HG02943 (cell line): Measurements from ENCODE around the gene DDX28.
"Not testable (repeated sequence)": the region's sequence is repeated elsewhere in the genome, so short reads cannot be mapped to it uniquely, and the experiment has no call there.

Experiments
- ATAC-seq: cut with Tn5 transposase; IDR thresholded peaks from one replicate; pipeline ENCODE4 v1.9.1; 2021; ENCODE audit warnings: mild to moderate bottlenecking, low read depth, moderate library complexity; ENCODE audit not compliant: unreplicated experiment

The DDX28 gene

DNA sequence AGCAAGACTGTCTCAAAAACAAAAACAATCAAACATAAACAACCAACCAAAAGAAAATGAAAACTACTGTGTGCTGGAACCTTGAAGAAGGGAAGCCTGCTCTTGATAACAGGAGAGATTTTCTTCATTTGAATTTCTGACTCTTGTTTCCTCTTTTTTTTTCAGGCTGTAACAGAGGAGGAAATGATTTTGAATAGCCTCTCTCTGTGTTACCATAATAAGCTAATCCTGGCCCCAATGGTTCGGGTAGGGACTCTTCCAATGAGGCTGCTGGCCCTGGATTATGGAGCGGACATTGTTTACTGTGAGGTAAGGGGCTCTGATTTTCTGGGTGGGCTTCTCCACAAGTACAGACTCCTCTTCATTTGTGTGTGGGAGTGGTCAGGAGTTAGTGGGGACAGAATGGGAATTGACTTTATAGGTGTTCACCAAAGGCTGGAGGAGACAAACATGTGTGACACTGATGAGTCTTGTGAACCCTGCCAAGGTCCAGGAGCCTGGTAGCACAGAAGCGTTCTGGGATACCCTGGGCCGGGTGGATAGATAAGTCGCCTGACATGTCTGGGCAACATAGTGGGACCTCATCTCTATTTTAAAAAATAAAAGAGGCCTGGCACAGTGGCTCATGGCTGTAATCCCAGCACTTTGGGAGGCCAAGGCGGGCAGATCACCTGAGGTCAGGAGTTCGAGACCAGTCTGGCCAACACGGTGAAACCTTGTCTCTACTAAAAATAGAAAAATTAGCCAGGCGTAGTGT is 15.0 kb upstream of the DDX28 start:
- ATAC-seq: no peak

DNA sequence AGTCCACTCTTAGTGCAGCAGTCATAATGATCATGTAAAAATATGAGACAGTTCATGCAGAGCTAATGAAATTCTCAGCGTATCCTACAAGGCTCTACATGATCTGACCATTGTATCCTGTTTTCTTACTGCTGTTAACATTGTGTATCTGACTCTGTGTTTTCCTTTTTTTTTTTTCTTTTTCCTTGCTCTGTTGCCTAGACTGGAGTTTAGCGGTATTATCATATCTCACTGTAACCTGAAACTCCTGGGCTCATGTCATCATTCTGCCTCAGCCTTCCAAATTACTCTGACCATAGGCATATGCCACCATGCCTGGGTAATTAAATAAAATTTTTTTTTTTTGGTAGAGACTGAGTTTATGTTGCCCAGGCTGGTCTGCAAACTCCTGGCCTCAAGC is 12.2 kb upstream of the DDX28 start:
- no peak for ATAC-seq

- no peak for ATAC-seq
Measured at GRCh38 chr16:68033101-68033500, 10.1 kb upstream of the DDX28 start.

DNA sequence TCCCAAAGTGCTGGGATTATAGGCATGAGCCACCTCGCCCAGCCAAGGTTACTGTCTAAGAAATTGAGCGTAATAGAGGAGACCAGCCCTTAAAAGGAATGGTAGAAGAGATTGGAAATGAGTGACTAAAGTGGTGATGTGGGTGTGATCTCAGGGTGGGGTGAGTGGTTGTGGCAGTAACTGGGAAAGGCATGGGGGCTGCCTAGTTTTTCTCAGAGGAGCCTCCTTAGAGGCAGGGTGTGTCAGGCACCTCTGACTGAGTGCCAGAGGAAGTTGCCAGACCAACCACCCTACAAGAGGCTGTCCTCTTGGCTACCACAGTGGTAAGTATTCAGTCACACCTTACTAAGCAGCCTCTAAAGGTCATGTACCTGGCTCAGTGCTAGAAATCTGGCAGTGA is 8.9 kb upstream of the DDX28 start:
- ATAC-seq: no peak

DNA sequence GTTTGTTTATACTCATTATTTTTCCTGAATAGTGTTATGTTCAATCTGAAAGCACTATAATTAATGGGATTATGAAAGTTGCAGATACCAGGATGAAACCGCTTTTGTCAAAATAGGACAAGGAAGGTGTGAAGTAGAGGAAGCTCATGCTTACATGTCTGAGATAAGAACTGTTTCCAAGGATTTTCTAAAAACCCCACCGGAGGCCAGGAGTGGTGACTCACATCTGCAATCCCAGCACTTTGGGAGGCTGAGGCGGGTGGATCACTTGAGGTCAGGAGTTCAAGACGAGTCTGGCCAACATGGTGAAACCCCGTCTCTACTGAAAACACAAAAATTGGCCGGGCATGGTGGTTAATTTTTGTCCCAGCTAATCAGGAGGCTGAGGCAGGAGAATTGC is 7.1 kb upstream of the DDX28 start:
- ATAC-seq: not testable (repeated sequence)

DNA sequence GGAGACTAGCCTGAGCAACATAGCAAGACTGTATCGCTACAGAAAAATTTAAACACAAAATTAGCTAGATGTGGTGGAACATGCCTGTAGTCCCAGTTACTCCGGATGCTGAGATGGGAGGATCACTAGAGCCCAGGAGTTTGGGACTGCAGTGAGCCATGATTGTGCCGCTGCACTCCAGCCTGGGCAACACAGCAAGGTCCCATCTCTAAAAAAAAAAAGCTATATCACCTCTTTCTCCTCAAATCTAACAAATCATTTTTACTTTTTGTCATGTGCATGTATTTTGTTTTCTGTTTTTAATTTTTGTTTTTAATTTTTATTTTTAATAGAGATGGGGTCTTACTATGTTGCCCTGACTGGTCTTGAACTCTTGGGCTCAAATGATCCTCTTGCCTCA is 6.0 kb upstream of the DDX28 start:
- ATAC-seq: no peak

DNA sequence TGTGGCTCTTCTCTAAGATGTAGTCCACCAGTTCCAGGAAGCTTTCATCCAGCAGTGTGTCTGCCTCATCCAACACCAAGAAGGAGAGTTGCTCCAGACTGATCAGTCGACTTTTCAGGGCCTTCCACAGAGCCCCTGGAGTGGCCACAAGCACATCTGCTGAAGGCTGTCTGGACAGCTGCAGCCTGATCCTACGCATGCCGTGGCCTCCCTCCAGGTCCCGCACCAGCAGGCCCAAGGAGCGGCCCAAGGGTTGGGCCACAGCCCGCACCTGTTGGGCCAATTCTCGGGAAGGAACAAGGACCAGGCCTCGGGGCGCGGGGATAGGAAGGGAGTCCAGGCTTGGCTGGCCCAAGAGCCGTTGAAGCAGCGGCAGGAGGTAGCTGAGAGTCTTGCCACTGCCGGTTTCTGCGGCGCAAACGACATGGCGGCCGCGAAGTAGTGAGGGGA is 729 bp downstream of the DDX28 start:
- ATAC-seq: no peak

- ATAC-seq: no peak
Measured at GRCh38 chr16:68021490-68021889, 1.5 kb downstream of the DDX28 start.

DNA sequence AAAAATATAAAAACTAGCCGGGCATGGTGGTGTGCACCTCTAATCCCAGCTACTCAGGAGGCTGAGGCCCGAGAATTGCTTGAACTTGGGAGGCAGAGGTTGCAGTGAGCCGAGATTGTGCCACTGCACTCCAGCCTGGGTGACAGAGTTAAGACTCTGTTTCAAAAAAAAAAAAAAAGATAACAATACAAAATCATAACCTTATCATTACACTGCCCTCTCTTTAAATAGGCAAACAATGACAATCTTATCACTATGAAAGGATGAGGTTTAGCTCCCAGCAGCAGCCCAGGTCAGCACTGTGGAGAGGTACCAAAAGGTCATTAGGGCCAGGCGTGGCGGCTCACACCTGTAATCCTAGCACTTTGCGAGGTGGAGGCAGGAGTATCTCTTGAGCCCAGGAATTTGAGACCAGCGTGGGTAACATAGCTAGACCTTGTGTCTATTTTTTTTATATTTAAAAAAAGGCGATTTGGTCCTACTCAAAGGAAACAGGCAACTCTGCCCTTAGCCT is 3.8 kb downstream of the DDX28 start:
- no peak for ATAC-seq

- ATAC-seq: no peak
Measured at GRCh38 chr16:68015681-68016080, 7.4 kb downstream of the DDX28 start, which contains the start of gene DPEP2NB. DPEP2NB (minus strand) TSS chr16:68015911; CDS start chr16:68015770, 141 bp downstream.

DNA sequence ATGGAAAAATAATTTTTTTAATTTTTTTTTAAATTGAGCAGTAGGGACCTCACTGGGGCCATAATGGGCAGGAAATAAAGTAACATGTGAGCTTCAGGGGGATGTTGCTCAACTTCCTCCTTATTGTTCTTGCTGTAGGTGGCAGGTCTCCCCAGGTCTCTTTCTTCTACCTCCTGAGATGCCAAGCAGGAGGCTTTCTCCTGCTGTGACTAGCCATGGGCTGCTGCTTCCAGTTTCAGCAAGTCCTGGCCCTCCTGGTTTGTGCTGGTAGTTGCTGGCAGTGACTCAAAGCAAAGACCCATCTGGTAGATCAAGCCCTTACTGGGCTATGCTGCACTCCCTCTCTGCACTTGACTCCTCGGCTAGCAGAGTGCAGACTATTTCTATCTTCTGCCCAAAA is 9.6 kb downstream of the DDX28 start:
- ATAC-seq: no peak

GRCh38 chr16:68009872-68010271 is 13.2 kb downstream of the DDX28 start:
- not testable (repeated sequence) for ATAC-seq

DNA sequence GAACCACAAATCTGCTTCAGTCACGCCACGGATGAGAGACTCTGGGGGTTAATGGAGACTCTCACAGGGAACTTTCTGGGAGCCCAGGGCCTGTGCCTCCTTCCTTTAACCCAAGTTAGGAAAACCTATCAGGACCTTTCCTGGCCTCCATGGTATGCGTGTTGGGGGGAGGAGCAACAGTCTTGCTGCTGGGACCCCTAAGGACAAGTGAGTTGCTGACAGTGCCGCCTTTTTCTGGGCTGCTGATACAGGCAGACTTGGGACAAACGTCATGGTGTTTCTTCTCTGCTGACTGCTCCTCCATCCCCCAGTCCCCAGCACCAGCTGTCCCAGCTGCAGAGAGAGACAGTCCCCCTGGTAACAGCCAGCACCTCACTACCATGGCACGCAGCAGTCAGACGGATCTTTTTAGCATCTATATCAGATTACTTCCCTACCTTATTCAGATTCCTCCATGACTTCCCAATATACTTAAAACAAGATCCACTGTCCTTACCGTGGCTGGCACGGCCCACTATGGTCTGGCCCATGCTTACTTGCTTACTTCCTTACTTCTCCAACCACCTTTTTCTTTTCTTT is 13.8 kb downstream of the DDX28 start:
- ATAC-seq: no peak

DNA sequence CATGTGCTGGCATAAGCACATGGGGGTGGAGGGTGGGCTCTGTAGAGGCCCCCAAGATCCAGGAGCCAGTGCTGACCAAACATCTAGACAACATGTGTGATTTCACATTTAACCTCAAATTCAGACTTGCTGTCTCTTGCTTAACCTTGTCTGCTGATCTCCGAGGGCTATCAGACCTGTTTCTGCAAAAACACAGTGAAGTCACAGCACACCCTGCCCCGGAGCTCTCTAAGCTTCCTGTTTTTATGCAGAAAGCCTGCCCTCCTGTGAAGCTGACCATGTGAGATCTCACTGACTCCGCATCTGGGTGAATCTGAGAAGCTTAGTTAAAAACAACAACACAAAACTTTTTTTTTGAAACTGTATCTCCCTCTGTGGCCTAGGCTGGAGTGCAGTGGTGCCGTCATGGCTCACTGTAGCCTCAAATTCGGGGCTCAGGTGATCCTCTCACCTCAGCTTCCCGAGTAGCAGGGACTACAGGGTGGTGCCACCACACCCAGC is 17.2 kb downstream of the DDX28 start:
- ATAC-seq: no peak

GRCh38 chr16:68005211-68005610 is 17.8 kb downstream of the DDX28 start:
- no peak for ATAC-seq

GRCh38 chr16:68003031-68003430 is 20.0 kb downstream of the DDX28 start:
- no peak for ATAC-seq

GRCh38 chr16:68000450-68000849 is 22.6 kb downstream of the DDX28 start:
- ATAC-seq: no peak

DNA sequence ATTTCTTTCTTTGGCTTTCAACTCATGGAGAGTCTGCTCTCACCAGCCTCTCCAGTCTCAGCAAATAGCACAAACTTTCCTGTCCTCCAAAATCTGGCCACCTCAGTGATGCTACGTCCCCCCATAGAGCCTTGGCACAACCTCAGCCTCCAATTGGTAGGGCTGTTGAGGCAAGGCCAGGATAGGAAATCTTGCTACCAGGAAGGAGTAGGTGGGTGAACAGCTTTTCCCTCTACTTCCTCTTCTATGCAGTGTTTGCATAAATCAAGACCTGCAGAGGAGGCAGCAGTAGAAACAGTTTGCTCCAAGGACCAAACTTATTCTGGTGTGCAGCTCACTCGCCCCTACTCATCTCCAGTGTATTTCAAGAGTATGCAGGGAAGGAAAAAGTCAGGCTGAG is 23.0 kb downstream of the DDX28 start:
- ATAC-seq: no peak

- not testable (repeated sequence) for ATAC-seq
Measured at GRCh38 chr16:67998779-67999688, 24.0 kb downstream of the DDX28 start, which contains the start of gene DPEP2. DPEP2 (minus strand) TSS chr16:67999484; CDS start chr16:67993212, 6,272 bp downstream.

DNA sequence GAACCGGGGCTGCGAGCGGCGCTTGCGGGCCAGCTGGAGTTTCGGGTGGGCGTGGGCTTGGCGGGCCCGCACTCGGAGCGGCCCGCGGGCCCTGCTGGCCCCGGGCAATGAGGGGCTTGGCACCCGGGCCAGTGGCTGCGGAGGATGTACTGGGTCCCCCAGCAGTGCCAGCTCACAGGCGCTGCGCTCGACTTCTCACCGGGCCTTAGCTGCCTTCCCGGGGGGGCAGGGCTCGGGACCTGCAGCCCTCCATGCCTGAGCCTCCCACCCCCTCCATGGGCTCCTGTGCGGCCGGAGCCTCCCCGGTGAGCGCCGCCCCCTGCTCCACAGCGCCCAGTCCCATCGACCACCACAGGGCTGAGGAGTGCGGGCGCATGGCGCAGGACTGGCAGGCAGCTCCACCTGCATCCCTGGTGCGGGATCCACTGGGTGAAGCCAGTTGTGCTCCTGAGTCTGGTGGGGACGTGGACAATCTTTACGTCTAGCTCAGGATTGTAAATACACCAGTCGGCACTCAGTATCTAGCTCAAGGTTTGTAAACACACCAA is 24.7 kb downstream of the DDX28 start:
- ATAC-seq: not testable (repeated sequence)
